HUES6 (cell line): ENCODE measurements around the gene EXPH5.

Experiments used
- H3K27ac ChIP-seq: 2 replicates; pipeline ENCODE4 v1.7.0; 2013; ENCODE audit warnings: low read depth, mild to moderate bottlenecking, low read length, inconsistent platforms
- H3K27me3 ChIP-seq: 2 replicates; pipeline ENCODE4 v1.6.1; 2013; ENCODE audit warnings: low read length; ENCODE audit not compliant: control insufficient read depth, insufficient read depth
- H3K36me3 ChIP-seq: 2 replicates; pipeline ENCODE4 v1.6.1; 2013; ENCODE audit warnings: low read length; ENCODE audit not compliant: control insufficient read depth, insufficient read depth
- H3K4me1 ChIP-seq: 2 replicates; pipeline ENCODE4 v1.6.1; 2013; ENCODE audit warnings: low read length; ENCODE audit not compliant: control insufficient read depth, insufficient read depth
- H3K4me3 ChIP-seq: 2 replicates; pipeline ENCODE4 v1.5.1; 2013; ENCODE audit warnings: low read depth, low read length
- H3K9ac ChIP-seq: one replicate; pipeline ENCODE4 v1.6.1; 2013; ENCODE audit warnings: mild to moderate bottlenecking, low read length
- H3K9me3 ChIP-seq: 2 replicates; pipeline ENCODE4 v1.6.1; 2013; ENCODE audit warnings: low read depth, low read length; ENCODE audit not compliant: control insufficient read depth, insufficient read depth

EXPH5 gene

DNA sequence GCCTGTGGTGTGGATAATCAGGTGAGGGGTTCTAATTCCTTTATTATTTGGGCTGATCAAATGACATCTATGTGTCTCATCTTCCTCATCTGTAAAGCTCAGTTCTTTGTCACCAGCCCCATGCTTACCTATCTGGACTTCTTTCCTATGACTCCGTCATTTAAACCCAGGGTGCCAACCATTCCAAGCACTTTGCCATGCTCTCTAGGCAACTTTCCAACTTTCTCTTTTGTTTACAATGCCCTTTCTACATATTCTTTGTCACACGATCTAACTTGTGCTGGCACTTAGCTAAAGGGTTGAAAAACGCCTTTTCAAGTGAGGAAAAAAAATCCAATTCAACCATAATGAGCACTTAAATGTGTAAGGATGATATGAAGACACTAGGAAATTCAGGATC is 27.9 kb downstream of the EXPH5 start:
- Histone ChIP-seq H3K27ac (no peak overlapping the region), H3K27me3 (no peaks in the 10 kb centered on the region), H3K9me3 (no peaks in the 10 kb centered on the region), H3K4me3 (no peak overlapping the region), H3K4me1 (peaks cover 7% of the 10 kb centered on the region; the same call in 1 of the 2 replicates), H3K36me3 (no peaks in the 10 kb centered on the region), H3K9ac (no peak overlapping the region)

DNA sequence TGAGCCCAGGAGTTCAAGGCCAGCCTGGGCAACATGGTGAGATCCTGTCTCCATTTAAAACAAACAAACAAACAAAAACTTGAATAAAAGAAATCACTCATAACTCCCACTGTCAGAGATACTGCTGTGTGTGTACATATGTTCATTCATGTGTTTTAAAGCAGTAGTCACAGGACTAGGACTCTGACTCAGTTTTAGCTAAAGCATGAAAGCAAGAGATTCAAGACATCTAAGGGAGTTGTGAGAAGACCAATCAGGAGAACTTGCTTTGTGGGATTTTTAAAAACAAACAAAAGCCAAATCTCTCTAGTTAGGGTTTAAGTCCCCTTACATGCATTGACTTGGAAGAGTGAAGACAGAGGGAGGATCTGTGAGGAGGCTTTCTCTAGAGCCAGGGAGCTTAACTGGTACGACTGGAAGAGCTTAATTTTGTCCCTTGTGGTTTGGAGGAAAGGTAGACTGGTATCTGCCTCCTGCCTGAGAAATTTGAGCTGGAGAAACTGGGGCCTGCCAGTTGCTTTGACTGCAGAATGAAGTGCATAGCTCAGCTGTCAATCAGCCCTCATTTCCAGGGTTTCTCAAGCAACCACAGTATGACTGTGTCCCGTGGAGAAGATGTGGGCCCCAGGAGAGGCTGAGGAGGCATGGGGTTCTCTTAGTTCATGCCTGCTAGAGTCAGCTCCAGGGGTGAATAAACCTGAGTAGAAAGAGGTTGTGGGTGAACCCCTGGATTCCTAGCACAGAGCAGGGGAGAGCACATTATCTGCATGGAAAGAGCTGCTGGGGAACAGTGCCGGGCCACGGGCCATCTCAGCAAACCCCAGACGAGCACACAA is 30.6 kb downstream of the EXPH5 start:
- Histone ChIP-seq H3K4me1 (peaks cover 7% of the 10 kb centered on the region; the same call in 1 of the 2 replicates), H3K27me3 (no peaks in the 10 kb centered on the region), H3K9me3 (no peaks in the 10 kb centered on the region), H3K27ac (no peak overlapping the region), H3K9ac (no peak overlapping the region), H3K4me3 (no peak overlapping the region), H3K36me3 (no peaks in the 10 kb centered on the region)

DNA sequence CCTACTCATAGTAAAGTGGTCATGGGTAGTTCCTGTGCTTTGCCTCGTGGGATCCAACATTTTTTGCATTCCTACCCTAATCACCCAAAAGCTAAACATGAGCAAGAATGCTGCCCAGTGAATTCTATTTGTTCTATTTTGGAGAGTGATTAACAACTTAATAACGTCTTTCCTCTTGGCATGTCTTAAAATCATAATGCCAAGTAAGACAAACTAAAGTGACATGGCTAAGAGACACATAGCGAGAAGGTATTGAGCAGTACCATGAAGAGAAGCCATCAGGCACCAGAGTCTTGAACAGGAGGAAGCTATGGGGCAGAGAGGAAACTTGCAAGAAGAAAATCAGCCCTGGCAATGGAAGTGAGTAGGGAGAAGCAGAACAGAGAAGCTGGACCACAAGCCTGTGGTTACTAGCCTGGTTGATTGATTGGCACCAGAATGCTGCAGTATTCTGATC is 32.0 kb downstream of the EXPH5 start:
- Histone ChIP-seq H3K27ac (no peak overlapping the region), H3K4me1 (peaks cover 7% of the 10 kb centered on the region; the same call in 1 of the 2 replicates), H3K9me3 (no peaks in the 10 kb centered on the region), H3K4me3 (no peak overlapping the region), H3K36me3 (no peaks in the 10 kb centered on the region), H3K9ac (no peak overlapping the region), H3K27me3 (no peaks in the 10 kb centered on the region)

DNA sequence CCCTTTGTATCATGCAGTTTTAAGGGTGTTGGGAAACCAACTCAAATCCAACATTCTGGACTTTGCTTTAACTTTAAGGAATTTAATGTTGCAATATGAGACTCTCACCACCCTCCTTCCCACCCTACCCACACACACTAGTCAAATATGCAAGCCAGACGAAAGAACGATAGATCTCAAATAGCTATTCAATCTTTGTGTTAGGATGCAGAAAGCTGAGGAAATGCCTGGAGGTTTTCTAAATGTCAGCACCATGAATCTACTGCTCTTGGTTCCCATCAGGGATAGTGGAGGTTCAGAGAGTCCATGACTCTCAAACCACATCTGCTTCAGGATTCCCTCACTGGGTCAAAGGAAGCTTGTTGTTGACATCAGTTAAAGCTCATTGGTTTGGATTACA is 33.7 kb downstream of the EXPH5 start:
- H3K27me3 ChIP-seq, result no peaks in the 10 kb centered on the region
- no peak overlapping the region for H3K4me3 ChIP-seq
- H3K9ac ChIP-seq, result no peak overlapping the region
- no peaks in the 10 kb centered on the region for H3K36me3 ChIP-seq
- peaks cover 7% of the 10 kb centered on the region; the same call in 1 of the 2 replicates for H3K4me1 ChIP-seq
- H3K9me3 ChIP-seq, result no peaks in the 10 kb centered on the region
- H3K27ac ChIP-seq, result no peak overlapping the region

DNA sequence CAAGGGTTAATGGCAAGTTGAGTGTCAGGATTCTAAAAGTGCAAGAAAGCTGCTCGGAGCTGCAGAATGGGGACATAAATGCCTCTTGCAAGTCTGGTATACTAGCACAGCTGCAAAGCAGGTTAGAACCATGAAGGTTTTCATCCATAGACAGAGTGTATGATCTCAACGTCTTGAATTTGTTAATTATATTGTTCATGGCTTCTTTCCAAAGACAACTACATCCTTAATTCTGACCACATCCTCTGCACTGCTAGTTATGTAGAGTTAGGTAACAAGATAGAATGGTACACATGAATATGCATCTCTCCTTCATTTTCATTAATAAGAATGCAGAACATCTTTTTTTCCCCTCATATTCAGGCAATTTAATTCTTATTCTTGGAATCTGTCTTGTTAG is 34.2 kb downstream of the EXPH5 start:
- Histone ChIP-seq H3K36me3 (no peaks in the 10 kb centered on the region), H3K9me3 (no peaks in the 10 kb centered on the region), H3K27ac (no peak overlapping the region), H3K4me1 (peaks cover 7% of the 10 kb centered on the region; the same call in 1 of the 2 replicates), H3K9ac (no peak overlapping the region), H3K27me3 (no peaks in the 10 kb centered on the region), H3K4me3 (no peak overlapping the region)

DNA sequence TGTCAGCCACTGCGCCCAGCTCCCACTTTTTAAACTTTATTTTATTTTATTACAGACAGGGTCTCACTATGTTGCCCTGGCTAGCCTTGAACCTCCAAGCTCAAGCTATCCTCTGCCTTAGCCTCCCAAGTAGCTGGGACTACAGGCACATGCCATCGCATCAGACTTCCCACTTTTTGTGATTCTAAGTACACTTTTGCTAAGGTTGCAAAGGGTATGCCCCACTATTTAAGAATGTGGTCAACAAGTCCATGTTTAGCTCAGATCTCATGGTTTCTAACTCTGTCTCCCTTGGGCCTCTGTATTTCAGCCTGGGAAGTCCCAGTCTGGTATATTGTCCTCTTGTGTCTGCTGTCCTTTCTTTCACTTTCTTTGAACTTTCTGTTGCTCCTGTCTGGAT is 35.3 kb downstream of the EXPH5 start:
- H3K36me3 ChIP-seq, result no peaks in the 10 kb centered on the region
- H3K4me3 ChIP-seq, result no peak overlapping the region
- no peaks in the 10 kb centered on the region for H3K9me3 ChIP-seq
- peaks cover 7% of the 10 kb centered on the region; the same call in 1 of the 2 replicates for H3K4me1 ChIP-seq
- H3K27me3 ChIP-seq, result no peaks in the 10 kb centered on the region
- no peak overlapping the region for H3K9ac ChIP-seq
- no peak overlapping the region for H3K27ac ChIP-seq

DNA sequence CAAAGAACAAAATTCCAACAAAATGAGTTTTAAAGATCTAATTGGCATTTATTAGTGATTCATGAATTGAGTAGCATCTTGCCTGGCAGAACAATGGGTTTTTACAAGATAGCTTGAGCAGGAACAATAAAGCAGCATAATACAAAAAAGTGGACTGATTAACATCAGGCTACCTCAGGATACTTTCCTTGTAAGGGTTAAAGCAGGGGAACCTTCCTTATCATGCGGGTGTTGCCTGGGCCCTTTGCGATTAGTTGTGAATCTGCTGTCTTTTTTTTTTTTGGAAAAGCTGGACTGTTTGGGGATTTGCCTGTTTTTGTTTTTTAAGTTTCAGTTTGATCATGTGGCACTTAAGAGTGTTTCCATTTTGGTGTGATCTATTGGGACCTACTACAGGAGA is 37.5 kb downstream of the EXPH5 start:
- H3K27me3 ChIP-seq, result no peaks in the 10 kb centered on the region
- no peak overlapping the region for H3K9ac ChIP-seq
- no peaks in the 10 kb centered on the region for H3K4me1 ChIP-seq
- no peak overlapping the region for H3K27ac ChIP-seq
- H3K36me3 ChIP-seq, result no peaks in the 10 kb centered on the region
- H3K9me3 ChIP-seq, result no peaks in the 10 kb centered on the region
- H3K4me3 ChIP-seq, result no peak overlapping the region

DNA sequence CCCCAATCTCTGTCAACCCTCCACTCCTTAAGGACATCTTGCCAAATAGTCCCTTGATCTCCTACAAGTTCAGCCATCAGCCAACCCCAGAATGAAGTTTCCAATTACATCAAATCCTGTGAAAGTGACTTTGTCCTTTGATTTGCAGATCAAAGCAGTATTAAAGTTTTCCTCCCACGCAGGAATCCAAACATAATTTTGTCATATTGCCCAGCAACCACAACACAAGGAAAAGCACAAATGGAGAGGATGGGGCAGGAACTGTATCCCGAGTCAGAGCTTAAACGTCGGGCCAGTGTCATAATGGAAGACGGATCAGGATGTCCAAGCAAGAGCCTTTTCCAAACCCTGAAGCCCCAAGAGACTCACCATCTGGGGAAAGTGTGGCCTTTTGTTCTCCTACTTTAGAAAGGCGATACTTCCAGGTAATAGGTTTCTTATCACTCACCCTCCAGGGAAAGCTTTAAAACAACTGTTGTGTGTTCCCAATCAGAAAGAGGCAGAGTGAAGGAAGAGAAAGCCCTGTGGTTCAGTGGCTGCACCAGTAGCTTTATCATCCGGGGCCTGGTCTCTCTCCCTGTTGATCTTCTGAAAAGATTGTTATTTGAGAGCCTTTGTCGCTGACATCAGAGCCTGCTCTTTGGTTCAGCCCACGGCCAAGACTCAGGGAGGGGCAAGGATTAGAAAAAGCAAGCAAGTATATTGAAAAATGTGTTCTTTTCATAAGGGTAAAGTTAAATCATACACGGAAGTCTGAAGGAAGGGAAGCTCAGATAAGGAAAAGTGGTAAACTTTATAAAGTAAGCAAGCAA is 41.7 kb downstream of the EXPH5 start:
- no peak overlapping the region for H3K9ac ChIP-seq
- no peaks in the 10 kb centered on the region for H3K27me3 ChIP-seq
- no peaks in the 10 kb centered on the region for H3K4me1 ChIP-seq
- no peak overlapping the region for H3K27ac ChIP-seq
- no peaks in the 10 kb centered on the region for H3K36me3 ChIP-seq
- no peak overlapping the region for H3K4me3 ChIP-seq
- H3K9me3 ChIP-seq, result no peaks in the 10 kb centered on the region

DNA sequence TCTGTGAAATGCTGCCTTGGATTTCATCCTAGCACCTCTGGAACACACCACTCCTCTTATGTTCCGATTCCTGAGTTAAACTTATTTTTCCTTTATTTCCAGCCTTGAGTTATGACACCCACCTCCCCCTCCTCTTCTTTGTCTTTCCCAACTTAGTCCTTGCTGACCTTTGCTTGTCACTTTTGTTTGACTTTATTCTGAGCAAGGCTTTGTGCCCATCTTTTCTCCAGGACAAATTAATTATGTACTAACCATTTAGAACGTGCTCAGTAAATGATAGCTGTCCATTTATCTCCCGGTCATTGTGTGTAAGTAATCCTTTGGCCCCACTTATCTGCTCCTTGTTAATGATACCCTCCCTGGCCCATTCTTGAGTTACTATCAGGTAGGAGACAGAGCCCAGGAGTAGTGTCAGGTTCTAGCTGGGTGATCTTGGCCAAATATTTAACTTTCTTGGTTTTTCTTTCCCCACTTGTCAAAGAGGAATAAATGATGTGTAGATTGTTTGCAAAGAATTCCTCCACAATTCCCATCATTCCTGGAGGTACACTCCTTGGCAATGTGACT is 44.2 kb downstream of the EXPH5 start:
- Histone ChIP-seq H3K36me3 (no peaks in the 10 kb centered on the region), H3K9ac (no peak overlapping the region), H3K27me3 (no peaks in the 10 kb centered on the region), H3K4me3 (no peak overlapping the region), H3K27ac (no peak overlapping the region), H3K4me1 (no peaks in the 10 kb centered on the region), H3K9me3 (no peaks in the 10 kb centered on the region)

DNA sequence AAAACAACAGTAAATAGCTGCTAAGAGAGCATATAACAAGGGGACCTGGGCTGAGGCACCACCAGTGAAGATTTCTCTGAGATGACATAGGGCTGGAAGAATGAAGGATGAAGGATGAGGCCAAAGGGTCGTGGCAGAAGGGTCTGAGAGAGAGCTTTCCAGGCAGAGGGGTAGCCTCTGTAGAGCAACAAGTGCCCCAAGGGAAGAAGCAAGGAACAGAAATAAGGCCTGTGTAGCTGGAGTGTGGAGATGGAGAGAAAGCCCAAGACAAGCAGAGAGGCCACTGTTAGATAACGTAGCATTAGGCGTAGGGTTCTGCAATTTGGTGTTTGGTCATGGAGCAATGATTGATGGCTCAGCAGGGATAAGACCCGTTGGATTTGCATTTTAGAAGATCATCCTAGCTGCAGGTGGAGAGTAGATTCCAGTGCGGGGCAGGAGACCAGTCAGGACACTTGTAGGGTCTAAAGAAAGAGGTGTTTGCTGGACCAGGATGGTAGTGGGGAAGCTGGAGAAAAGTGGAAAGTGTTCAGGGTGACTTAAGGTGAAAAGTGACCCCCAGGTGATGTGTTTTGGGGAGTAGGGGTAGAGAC is 47.6 kb downstream of the EXPH5 start:
- Histone ChIP-seq H3K9ac (no peak overlapping the region), H3K9me3 (no peaks in the 10 kb centered on the region), H3K36me3 (no peaks in the 10 kb centered on the region), H3K27ac (no peak overlapping the region), H3K4me3 (no peak overlapping the region), H3K27me3 (no peaks in the 10 kb centered on the region), H3K4me1 (no peaks in the 10 kb centered on the region)
